ENCODE measurements around the gene GPR87. TPM values are rescaled to one million over a fixed set of nuclear protein-coding genes. Genes with fewer than 3 reads are reported as not detected.

GPR87 gene
- total RNA-seq, 1 donor from 2014 or later = 1.0 TPM

DNA sequence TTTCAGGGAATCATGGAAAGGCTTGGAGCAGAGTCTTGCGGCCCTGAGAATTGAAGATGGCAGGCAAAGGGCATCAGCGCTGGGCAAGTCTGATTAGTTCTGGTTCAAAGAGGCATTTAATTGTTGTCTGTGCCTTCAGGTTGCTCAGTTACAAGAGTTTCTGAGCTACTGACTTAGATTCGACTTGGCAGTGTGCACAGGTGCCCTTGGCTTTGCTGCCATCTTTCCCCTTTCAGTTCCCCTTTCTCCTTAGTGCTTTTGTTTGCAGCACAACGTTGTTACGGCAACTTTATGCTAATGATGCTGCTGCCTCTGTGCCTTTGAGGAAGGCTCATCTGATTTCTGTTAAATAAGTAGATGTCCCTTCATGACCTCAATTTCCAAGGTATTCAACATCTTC lies 50.8 kb downstream of the GPR87 start:
- peak; percentile 70 for DNase-seq
- no peaks in the 10 kb centered on the region for H3K9me3 Mint-ChIP-seq
- H3K36me3 Mint-ChIP-seq (ENCODE audit: low read depth) = peaks cover 7% of the 10 kb centered on the region
- intact Hi-C loops (cut with micrococcal nuclease) = no loop called here
- peaks cover 2% of the 10 kb centered on the region for H3K27me3 Mint-ChIP-seq
- H3K4me1 Mint-ChIP-seq = peaks cover 28% of the 10 kb centered on the region
- no peak overlapping the region for H3K27ac Mint-ChIP-seq
- H3K4me3 Mint-ChIP-seq = no peak overlapping the region

DNA sequence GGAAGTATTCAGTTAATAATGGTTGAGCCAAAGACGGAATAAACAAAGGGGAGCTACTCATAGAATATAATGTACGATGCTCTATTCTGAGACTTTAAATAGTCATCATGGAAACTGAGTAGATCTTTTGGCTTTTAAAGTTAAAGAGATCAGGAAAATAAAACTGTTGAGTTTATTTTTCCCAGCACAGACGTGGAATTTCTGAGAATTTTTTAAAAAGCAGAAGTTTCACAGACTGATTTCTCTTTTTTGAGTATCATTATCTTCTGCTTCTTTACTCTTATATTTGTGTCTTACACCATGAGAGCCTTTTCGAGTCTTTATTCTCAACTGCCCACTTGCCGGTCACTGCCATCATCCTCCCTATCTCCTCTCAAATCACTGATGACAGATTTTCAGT lies 51.5 kb downstream of the GPR87 start:
- Mint-ChIP-seq H3K4me1 (peaks cover 25% of the 10 kb centered on the region), H3K9me3 (no peaks in the 10 kb centered on the region), H3K27ac (no peak overlapping the region), H3K27me3 (peaks cover 2% of the 10 kb centered on the region), H3K4me3 (no peak overlapping the region), H3K36me3 (ENCODE audit: low read depth) (peaks cover 6% of the 10 kb centered on the region)
- DNase-seq = no peak
- intact Hi-C loops (cut with micrococcal nuclease) = no loop called here

- H3K4me1 Mint-ChIP-seq = peaks cover 21% of the 10 kb centered on the region
- peaks cover 3% of the 10 kb centered on the region for H3K27me3 Mint-ChIP-seq
- H3K36me3 Mint-ChIP-seq (ENCODE audit: low read depth) = peaks cover 4% of the 10 kb centered on the region
- intact Hi-C loops (cut with micrococcal nuclease) = no loop called here
- no peak overlapping the region for H3K27ac Mint-ChIP-seq
- DNase-seq = no peak
- no peak overlapping the region for H3K4me3 Mint-ChIP-seq
- no peaks in the 10 kb centered on the region for H3K9me3 Mint-ChIP-seq
Measured at GRCh38 chr3:151264605-151265004, 52.0 kb downstream of the GPR87 start.

GRCh38 chr3:151262871-151263525 lies 53.6 kb downstream of the GPR87 start:
- no peak overlapping the region for H3K27ac Mint-ChIP-seq
- H3K4me3 Mint-ChIP-seq = no peak overlapping the region
- H3K27me3 Mint-ChIP-seq = peaks cover 10% of the 10 kb centered on the region
- intact Hi-C loops (cut with micrococcal nuclease) = no loop called here
- peaks cover 12% of the 10 kb centered on the region for H3K4me1 Mint-ChIP-seq
- DNase-seq = no peak
- H3K9me3 Mint-ChIP-seq = no peaks in the 10 kb centered on the region
- H3K36me3 Mint-ChIP-seq (ENCODE audit: low read depth) = peaks cover 2% of the 10 kb centered on the region

DNA sequence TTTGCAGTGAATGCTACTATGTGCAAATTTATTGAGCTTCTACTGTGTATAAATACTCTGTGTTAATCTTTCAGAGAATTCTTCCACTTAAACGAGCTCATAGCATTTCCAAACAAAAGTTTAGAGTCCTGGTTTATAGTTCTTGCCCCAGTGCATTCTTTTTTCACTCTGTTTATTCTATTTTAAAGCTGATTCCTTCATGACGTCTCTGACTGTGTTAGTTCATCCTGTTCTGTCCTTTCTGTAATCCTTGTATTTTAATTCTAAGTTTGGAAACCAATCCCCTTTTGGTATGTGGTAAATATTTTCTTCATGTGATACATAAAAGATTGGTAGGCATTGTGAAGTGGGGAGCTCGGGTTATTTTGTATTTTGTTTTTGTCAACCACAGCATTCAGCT lies 57.0 kb downstream of the GPR87 start:
- no peak for DNase-seq
- Mint-ChIP-seq H3K27ac (no peak overlapping the region), H3K9me3 (no peaks in the 10 kb centered on the region), H3K4me1 (no peaks in the 10 kb centered on the region), H3K4me3 (no peak overlapping the region), H3K27me3 (peaks cover 26% of the 10 kb centered on the region), H3K36me3 (ENCODE audit: low read depth) (peaks cover 4% of the 10 kb centered on the region)
- intact Hi-C loops (cut with micrococcal nuclease) = no loop called here

DNA sequence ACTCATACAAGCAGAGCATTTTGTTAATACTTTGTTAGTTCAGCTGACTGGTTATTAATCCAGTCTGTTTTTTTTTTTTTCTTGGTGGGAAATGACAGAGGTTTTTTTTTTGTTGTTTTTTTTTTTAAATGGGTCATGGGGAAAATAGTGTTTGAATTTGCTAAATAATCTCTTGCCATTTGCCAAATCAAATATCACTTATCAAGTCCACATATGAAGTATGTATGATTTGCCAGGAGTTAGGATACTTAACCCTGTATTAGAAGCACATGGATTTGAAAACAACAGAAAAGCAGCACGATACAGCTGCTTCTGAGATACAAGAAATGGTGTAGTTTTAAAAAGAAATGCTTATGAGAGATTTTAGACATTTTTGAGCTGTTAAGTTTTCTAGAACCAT lies 59.9 kb downstream of the GPR87 start:
- no peak overlapping the region for H3K4me3 Mint-ChIP-seq
- H3K9me3 Mint-ChIP-seq = no peaks in the 10 kb centered on the region
- H3K4me1 Mint-ChIP-seq = no peaks in the 10 kb centered on the region
- intact Hi-C loops (cut with micrococcal nuclease) = no loop called here
- peaks cover 4% of the 10 kb centered on the region for H3K36me3 Mint-ChIP-seq (ENCODE audit: low read depth)
- H3K27me3 Mint-ChIP-seq = peaks cover 34% of the 10 kb centered on the region
- no peak for DNase-seq
- H3K27ac Mint-ChIP-seq = no peak overlapping the region

GRCh38 chr3:151248772-151249337 lies 67.8 kb downstream of the GPR87 start:
- intact Hi-C loops (cut with micrococcal nuclease) = no loop called here
- Mint-ChIP-seq H3K36me3 (ENCODE audit: low read depth) (no peaks in the 10 kb centered on the region), H3K9me3 (peaks cover 5% of the 10 kb centered on the region), H3K4me1 (no peaks in the 10 kb centered on the region), H3K27me3 (peaks cover 40% of the 10 kb centered on the region), H3K4me3 (no peak overlapping the region), H3K27ac (no peak overlapping the region)
- DNase-seq = no peak

Other genes with a start within 250 kb of the GPR87 start
- 2.5 and 4.9 TPM in 2 replicates for gene MED12L, start 231.2 kb downstream of the GPR87 start, total RNA-seq
- 159 and 164 TPM in 2 replicates for gene GPR171, start 113.6 kb downstream of the GPR87 start, total RNA-seq
- 2.5 and 3.0 TPM in 2 replicates for gene P2RY14, start 38.3 kb downstream of the GPR87 start, total RNA-seq
- gene P2RY13, start 12.7 kb upstream of the GPR87 start, total RNA-seq = not detected in 2 replicates
- gene P2RY12, start 67.9 kb upstream of the GPR87 start, total RNA-seq = not detected in 2 replicates
- gene IGSF10, start 144.2 kb upstream of the GPR87 start, total RNA-seq = not detected in 2 replicates